Metanephros (tissue), 1 donor: Measurements from ENCODE around the gene GHITM. TPM values are rescaled to one million over a fixed set of nuclear protein-coding genes. Genes with fewer than 3 reads are reported as not detected.

Source experiments
- total RNA-seq: library from RNA; depleted of rRNA; stranded (reverse); fragments of >200 nt; gene quantifications from one replicate; pipeline ENCODE4 v1.2.3, GENCODE V29; 2014

Gene GHITM, protein sequence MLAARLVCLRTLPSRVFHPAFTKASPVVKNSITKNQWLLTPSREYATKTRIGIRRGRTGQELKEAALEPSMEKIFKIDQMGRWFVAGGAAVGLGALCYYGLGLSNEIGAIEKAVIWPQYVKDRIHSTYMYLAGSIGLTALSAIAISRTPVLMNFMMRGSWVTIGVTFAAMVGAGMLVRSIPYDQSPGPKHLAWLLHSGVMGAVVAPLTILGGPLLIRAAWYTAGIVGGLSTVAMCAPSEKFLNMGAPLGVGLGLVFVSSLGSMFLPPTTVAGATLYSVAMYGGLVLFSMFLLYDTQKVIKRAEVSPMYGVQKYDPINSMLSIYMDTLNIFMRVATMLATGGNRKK
- 118 TPM for total RNA-seq

GRCh38 chr10:84139126-84140035 lies at the start of gene GHITM:
Gene GHITM, plus strand, starts transcription at chr10:84139509. Its CDS starts 1,992 bp downstream, at chr10:84141501.

DNA sequence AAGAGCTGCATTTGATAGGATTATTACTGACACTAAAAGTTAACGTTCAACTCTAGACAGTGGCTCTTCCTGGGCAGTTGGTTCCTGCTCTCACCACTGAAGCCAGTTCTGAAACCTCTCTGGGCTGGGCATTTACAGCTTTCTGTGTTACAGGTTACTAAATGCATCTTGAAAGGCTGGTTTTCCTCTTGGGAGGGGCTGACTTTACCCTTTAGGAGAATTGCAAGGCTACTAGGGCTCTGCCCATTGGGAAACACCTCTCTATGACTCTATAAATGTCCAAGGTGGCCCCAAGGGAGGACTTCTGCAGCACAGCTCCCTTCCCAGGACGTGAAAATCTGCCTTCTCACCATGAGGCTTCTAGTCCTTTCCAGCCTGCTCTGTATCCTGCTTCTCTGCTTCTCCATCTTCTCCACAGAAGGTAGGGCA lies 34.2 kb downstream of the GHITM start, which contains the start of gene GPR15LG:
Gene GPR15LG (plus strand): TSS at position 301 of the 429 bp plus-strand sequence. CDS start 51 bp downstream, at position 352.

DNA sequence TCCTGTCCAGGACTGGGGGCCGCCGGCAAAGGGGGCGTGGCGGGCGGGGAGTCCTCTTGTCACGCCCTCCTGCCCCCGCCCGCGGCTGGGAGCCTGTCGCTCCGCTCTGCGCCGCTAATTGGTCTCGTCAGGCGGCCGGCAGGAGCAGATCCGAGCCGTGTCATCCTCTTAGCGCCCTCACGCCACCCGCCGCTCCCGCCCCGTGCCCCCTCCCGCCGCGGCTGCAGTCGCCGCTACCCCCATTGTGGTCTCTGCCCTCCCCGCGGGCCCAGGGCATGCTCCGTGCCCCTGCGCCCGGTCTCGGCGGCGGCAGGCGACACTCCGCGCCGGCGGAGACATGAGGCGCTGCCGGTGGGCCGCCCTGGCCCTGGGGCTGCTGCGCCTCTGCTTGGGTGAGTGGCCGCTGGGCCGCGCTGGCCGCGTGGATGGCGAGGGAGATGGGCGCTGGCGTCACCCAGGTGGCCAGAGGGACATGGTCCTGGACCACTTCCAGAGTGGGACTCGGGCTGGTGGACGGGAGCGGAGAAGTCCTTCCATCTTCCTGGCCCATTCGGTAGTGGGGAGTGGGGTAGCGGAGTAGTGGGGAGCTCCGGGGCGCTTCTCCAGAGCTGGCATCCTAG lies 55.2 kb downstream of the GHITM start, which contains the start of gene CDHR1:
Gene CDHR1 (plus strand): TSS at position 114 of the 620 bp plus-strand sequence. CDS start 224 bp downstream, at position 338.

Other genes starting within 250 kb of the GHITM start
- 0.64 TPM for gene GPR15LG, start 34.3 kb downstream of the GHITM start, total RNA-seq
- 0.23 TPM for gene CDHR1, start 55.0 kb downstream of the GHITM start, total RNA-seq
- gene LRIT2, start 86.0 kb downstream of the GHITM start, total RNA-seq = not detected
- not detected for gene LRIT1, start 102.0 kb downstream of the GHITM start, total RNA-seq
- 1.6 TPM for gene RGR, start 105.5 kb downstream of the GHITM start, total RNA-seq
- gene CCSER2, start 189.1 kb downstream of the GHITM start, total RNA-seq = 34.9 TPM